CD4-positive, alpha-beta T cell treated with Interleukin-6 for 4 hours (primary cell): Measurements from ENCODE around the gene PPM1N.
A peak's percentile ranks its signal among the peaks of the same experiment; 100 is the strongest.

Experiments used
- DNase-seq: peaks from one replicate; pipeline ENCODE4 v3.0.0-alpha.2; 2020; ENCODE audit warnings: mixed read lengths

The PPM1N gene

GRCh38 chr19:45498411-45499195, at the start of gene PPM1N:
Gene PPM1N (plus strand): TSS chr19:45498443. CDS start chr19:45498473, 30 bp downstream.
- peak; percentile 77 for DNase-seq

GRCh38 chr19:45448887-45449299, 49.4 kb upstream of the PPM1N start:
- no peak for DNase-seq

- DNase-seq = peak; percentile 30
Observed at GRCh38 chr19:45450012-45450333, 48.3 kb upstream of the PPM1N start.

- peak; percentile 51 for DNase-seq
Observed at GRCh38 chr19:45451131-45451849, 47.0 kb upstream of the PPM1N start.

- DNase-seq = no peak
Observed at GRCh38 chr19:45451850-45452387, 46.3 kb upstream of the PPM1N start.

- peak; percentile 65 for DNase-seq
Observed at GRCh38 chr19:45455707-45456499, 42.3 kb upstream of the PPM1N start.

- no peak for DNase-seq
Observed at GRCh38 chr19:45456500-45456815, 41.8 kb upstream of the PPM1N start.

GRCh38 chr19:45457776-45458175, 40.5 kb upstream of the PPM1N start:
- DNase-seq = no peak

- no peak for DNase-seq
Observed at GRCh38 chr19:45460807-45461347, 37.4 kb upstream of the PPM1N start.

GRCh38 chr19:45462174-45462573, 36.1 kb upstream of the PPM1N start:
- DNase-seq = no peak

- DNase-seq = no peak
Observed at GRCh38 chr19:45463241-45463640, 35.0 kb upstream of the PPM1N start.

GRCh38 chr19:45464274-45464673, 34.0 kb upstream of the PPM1N start:
- DNase-seq = no peak

- no peak for DNase-seq
Observed at GRCh38 chr19:45464852-45465441, 33.3 kb upstream of the PPM1N start.

- peak; percentile 4 for DNase-seq
Observed at GRCh38 chr19:45467115-45467455, 31.2 kb upstream of the PPM1N start.

- peak; percentile 92 for DNase-seq
Observed at GRCh38 chr19:45467456-45468158, 30.6 kb upstream of the PPM1N start, which contains the start of gene FOSB. Gene FOSB (plus strand): TSS chr19:45467996. CDS start chr19:45468587, 591 bp downstream.

GRCh38 chr19:45468159-45468651, 30.0 kb upstream of the PPM1N start:
- DNase-seq = peak; percentile 59

GRCh38 chr19:45468803-45469131, 29.5 kb upstream of the PPM1N start:
- peak; percentile 66 for DNase-seq

GRCh38 chr19:45469132-45469944, 28.9 kb upstream of the PPM1N start:
- DNase-seq = peak; percentile 95

GRCh38 chr19:45469945-45470761, 28.1 kb upstream of the PPM1N start:
- DNase-seq = no peak

- DNase-seq = no peak
Observed at GRCh38 chr19:45470762-45471081, 27.5 kb upstream of the PPM1N start.
